ENCODE data around the gene B3GNT4.
"Not testable (repeated sequence)": the region's sequence is repeated elsewhere in the genome, so short reads cannot be mapped to it uniquely, and the experiment has no call there.

The B3GNT4 gene

DNA sequence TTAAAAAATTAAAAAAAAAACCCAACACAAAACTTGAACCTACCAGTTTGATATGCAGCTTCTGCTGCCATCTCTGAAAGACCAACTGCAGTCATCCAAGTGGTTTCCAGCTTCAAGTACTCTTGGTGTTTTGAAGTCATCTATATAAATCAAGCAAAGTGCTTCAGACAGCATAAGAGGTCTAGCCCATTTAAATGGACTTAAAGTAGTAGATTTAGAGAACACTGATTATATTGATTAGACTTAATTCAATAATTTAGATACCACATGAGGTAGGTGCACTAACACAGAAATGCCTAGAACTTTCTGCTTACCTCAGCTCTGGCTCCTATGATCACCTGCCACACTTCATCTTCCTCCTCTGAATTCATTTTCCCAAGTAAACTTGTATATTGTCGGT is 12.9 kb downstream of the B3GNT4 start:
- DNase-seq (ENCODE audit: low spot score) = no peak

DNA sequence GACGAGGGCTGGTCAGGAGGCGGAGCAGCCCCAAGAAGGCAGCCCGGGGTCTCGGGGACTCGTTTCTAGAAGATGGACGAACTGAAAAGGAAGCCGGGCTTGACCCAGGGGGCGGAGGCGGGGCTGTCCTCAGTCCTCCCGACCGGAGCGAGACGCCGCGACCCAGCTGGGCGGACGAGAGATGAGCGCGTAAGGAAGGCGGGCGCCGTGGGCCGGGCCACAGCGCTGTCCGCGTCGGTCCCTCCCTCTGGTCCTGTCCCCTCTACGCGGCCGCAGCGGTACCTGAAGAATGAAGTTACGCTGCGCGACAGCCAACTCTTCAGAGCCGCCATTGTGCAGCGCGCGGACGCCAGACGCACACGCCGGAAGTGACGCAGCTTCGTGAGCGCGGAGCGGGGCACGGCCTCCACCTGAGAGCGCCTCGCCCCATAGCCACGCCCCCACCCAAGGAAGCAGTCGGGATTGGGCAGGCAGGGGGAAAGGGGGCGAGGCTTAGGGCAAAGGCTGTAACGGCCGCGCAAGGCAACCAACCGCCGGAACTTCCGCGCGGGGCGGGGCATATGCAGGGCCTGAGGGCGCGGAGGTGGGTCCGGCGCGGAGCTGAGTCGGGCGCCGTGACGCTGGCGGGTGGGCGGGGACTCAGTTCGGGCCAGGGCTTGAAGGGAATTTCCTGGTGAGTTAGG is 22.3 kb downstream of the B3GNT4 start, which contains the start of gene DIABLO:
TSS of gene DIABLO (minus strand) at position 370 of the 683 bp plus-strand sequence. CDS start at position 332, 38 bp downstream.
- peak; percentile 100 for DNase-seq (ENCODE audit: low spot score)

DNA sequence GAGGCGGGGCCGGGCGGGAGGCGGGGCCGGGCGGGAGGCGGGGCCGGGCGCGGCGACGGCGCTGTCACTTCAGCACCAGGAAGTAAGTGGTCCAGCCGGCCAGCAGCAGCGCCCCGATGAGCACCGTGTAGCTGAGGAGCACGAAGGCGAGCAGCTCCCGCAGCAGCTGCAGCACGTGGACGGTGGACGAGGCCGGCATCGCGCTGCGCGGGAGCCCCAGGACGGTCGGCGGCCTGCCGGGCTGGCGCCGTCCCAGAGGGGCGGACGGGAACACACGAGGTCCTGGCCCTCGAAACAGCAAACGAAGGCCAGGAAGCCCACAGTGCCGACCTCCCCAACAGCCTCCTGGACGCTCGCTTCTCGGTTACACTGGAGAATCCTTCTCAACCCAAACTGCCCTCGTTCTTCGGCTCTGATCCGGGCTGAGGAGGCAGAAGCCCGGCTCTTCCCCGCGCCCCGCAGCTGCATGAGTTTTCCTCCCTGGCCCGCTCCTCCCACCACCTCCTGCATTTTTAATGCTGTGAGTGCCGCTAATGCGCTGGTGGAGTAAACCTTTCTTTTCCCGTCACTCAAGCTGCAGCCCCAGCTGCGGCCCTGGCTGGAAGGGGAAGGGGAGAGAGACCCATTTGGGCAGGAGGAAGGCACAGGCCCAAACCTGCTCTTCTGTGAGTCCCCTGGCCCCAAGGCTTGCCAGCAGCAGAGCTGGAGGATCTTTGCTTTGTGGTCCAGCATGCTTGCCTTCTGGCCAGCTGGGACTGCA is 23.0 kb downstream of the B3GNT4 start:
- DNase-seq (ENCODE audit: low spot score) = no peak

DNA sequence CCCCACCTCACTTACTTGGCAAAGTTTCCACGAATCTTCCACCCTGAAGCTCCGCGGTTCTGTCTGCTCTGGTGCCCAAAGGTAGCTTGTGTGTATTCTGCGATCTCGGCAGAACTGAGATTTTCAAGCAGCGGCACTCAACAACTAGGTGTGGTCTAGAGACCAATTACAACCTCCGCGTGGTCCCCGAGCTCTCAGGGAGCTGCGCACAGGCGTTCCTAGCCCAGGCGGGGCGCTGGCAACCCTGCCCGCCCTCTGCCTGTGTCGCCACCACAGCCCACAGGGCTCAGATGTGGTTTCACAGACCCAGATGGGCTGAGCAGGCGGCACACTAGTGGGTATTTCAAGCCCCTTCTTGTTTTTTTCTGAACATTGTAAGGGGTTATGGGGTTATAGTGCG is 23.8 kb downstream of the B3GNT4 start:
- DNase-seq (ENCODE audit: low spot score) = no peak

DNA sequence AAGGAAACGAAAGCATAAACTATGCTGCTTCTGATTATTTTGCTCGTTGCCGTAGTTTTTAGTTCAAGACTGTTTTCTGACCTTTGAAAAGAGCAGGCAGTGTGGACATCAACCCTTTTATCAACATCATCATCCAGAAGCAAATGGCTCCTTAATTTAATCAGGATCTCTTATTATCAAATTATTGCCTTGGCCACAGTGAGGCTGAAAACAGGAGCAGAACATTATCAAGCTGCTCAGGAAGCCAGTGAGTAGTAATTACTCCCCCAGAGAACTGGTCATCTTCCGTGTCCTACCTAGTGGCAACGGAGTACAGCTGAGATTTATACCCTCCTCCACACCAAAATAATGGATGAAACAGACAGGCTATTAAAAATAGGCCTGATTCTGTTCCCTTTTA is 24.6 kb downstream of the B3GNT4 start:
- DNase-seq (ENCODE audit: low spot score) = no peak

DNA sequence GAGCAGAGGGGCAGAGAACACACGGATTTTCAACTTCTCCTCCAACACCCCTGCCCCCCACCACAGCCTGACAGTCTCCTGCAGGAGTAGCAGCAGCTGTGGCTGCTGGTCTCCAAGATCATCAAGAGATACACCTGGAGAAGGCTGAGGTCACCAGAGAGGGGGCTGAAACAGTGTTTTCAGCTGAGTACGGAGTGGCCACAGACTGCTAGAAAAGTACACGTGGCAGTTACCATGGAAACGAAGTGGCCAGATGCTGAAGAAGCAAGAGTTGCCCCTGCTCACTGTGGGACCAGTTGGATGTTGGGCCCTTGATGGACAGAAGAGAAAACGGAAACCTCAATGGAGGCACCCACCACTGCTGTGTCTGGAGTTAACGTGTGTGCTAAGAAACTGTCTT is 27.3 kb downstream of the B3GNT4 start:
- no peak for DNase-seq (ENCODE audit: low spot score)

DNA sequence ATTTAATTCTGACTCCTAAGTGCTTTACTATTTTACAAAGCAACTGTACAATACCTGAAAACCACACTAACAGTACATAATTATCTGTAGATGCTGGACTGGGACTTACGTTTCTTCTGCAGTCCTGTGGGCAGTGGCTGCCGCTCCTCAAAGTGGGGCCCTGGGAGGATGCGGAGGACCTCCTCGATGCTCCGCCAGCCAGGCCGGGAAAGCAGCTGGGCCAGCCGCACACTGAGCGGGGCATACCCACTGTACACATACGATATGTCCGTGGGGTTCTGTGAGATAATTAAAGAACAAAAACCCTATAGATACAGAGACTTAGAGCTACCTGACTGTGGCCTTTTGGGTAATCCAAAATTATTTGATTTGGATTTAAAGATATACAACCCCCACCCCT is 29.2 kb downstream of the B3GNT4 start:
- no peak for DNase-seq (ENCODE audit: low spot score)

DNA sequence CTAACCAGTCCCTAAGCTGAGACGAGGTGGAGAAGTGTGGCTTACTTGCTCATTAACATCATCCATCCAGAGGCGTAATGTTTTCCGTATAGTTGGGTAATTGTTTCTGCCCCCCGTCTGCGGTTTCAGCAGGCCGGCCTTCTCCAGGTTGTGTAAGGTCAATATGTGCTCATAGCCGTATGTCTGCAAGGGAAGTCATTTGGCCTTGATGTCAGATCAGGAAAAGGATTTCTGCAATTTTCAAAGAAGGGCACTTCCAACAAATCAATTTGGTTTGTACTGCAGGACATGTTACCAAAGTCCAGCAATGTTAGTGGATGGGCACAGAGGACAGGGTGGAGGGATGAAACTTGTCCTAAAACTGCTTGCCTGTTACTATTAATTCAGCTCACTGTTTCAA is 32.2 kb downstream of the B3GNT4 start:
- no peak for DNase-seq (ENCODE audit: low spot score)

DNA sequence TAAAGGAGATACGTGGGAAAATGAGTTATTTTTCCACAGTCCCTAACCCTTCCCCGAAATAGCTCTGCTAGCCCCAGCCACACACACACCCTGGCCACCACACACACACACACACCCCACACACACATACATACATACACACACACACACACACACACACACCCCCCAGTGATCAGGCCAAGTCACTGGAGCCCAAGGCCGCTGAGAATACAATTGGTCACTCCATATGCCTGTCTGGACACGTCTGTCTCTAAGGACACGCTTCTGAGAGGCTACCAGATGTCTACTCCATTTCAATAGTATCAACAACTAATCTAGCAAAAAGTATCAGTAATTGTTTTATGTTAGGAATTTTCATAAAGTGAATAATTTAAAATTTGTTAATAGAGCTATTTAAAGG is 35.4 kb downstream of the B3GNT4 start:
- DNase-seq (ENCODE audit: low spot score) = no peak

DNA sequence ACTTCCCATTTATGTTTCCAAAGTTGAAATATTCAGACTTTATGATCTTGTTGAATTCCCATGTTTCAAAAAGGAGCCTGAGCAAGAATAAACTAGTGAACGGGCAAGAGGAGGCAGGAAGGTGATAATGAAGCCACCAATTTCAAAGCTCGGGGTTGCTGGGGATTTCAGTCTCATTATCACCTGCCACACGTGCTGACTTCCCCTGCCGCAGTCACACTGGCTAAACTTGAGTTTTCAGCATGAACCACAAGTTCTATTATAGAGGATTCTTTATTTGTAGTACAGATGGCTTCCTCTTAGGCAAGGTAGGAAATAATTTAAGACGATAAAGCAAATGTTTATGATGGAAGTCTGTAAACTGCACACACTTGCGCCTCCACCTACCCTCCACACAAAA is 40.5 kb downstream of the B3GNT4 start:
- no peak for DNase-seq (ENCODE audit: low spot score)

DNA sequence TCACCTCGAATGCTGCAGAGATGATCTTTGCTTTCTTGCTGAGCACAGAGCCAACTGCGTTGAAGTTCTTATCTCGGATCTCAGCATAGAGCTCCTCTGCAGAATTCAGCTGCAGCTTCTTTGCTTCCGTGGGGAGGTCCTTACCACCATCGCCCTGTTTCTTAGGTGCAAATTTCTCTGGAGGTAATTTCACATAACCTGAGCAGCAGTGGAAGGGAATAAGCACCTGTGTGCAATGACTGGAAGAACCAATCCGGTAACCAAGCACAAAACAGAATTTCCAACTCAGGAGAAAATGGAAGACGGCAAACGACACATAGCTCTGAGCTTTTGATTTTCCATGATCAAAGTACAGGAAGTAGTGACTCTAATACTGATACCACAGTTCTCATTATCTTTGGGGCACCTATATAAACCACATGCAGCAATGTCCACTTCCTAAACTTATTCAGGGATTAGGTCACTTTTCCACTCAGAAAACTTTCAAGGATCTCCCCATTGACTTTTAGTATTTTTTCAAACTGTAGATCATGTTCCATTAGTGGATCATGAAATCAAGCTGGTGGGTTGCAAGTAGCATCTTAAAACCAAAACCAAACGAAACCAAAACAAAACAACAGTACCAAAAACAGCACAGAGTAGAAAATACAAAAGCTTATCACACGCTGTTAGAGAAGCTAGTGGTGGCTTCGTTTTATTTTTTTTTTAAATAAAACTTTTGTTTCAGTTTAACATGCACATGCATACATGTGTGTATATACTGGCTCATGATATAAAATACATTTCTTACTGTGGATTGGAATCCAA is 41.3 kb downstream of the B3GNT4 start:
- no peak for DNase-seq (ENCODE audit: low spot score)

DNA sequence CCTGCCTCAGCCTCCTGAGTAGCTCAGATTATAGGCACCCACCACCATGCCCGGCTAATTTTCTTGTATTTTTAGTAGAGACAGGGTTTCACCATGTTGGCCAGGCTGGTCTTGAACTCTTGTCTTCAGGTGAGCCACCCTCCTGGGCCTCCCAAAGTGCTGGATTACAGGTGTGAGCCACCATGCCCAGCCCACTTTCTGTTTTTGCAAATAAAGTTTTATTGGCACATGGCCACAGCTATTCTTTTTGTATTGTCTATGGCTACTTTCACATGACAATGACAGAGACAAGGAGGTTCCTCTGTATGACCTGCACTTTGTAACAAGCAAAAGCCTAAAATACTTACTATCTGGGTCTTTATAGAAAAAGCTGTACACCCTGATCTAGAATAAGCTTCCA is 42.0 kb downstream of the B3GNT4 start:
- no peak for DNase-seq (ENCODE audit: low spot score)

DNA sequence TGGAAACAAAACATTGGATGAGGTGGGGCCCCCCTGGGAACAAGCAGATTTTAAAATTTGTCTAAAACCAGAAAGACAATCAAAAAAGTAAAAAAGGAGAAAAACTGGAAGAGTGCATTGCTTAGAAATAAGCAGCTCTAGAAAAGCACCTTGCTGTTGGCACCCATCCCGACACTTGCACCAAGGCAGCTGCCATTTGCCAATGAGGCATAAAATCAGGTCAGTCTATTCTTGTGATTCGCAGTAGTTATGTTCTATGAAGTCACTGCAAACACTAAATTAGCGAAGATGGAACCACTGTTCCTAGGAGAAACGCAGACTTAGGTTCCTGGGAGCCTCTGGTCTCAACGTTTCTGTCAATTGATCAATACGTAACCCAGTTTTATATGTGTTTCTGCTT is 46.5 kb downstream of the B3GNT4 start:
- DNase-seq (ENCODE audit: low spot score) = no peak

DNA sequence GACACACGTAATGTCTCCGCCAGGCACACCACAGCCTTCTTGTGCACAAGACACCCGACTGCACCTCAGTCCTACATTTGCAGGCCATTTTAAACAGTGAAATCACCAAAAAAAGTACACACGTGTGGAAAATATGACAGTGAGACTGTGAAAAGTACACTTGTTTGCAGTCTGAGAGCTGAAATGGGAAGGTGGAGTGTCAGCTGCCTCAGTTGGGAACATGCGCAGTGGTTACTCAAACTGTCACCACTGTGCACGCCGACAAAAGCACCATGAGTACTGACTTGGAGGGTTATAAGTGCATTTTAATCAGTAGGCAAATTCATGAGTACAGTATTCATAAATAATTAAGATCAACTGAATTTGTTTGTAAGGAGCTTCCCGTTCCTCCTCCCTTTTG is 47.0 kb downstream of the B3GNT4 start:
- no peak for DNase-seq (ENCODE audit: low spot score)

DNA sequence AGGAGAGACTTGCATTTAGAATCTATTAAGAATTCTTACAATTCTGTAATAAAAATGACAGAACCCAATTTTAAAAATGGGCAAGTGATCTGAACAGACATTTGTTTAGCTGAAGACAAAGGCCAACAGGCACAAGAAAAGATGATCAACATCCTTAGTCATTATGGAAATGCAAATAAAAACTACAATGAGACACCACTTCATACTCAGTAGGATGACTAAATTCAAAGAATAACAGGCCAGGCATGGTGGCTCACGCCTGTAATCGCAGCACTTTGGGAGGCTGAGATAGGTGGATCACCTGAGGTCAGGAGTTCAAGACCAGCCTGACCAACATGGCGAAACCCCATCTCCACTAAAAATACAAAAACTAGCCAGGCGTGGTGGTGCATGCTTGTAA is 55.0 kb downstream of the B3GNT4 start:
- not testable (repeated sequence) for DNase-seq (ENCODE audit: low spot score)
